OCI-LY7 (cell line): ENCODE measurements around the gene CSF2RB. TPM values are rescaled to one million over a fixed set of nuclear protein-coding genes. Genes with fewer than 3 reads are reported as not detected.

Source experiments
- BruUV-seq: library from RNA; stranded (reverse); fragments of 400-500 nt; replicated peaks from 2 replicates; lab custom pipeline; 2021; lab: Mats Ljungman, UMichigan
- CTCF ChIA-PET: fragments of 300-600 bp; sonication (Branson Sonifier 250); formaldehyde crosslinking; loops from one replicate; lab custom pipeline; 2022; ENCODE audit warnings: antibody characterized with exemption; ENCODE audit not compliant: unreplicated experiment; lab: Charles Lee
- POLR2A ChIA-PET: fragments of 300-600 bp; sonication (Branson Sonifier 250); formaldehyde crosslinking; loops from one replicate; lab custom pipeline; 2022; ENCODE audit warnings: antibody characterized with exemption; lab: Charles Lee
- DNase-seq: peaks from one replicate; pipeline ENCODE4 v3.0.0-alpha.2; 2015; ENCODE audit warnings: low spot score
- H2AFZ ChIP-seq: fragments of 200-600 bp; sonication (generic), shearing (Covaris generic); 2 replicates; pipeline ENCODE4 v1.6.1; 2014; ENCODE audit warnings: mild to moderate bottlenecking, antibody characterized with exemption, low read length, moderate library complexity
- H3K27ac ChIP-seq: fragments of 200-600 bp; sonication (generic); 2 replicates; pipeline ENCODE4 v1.5.1; 2014; ENCODE audit warnings: mixed run types, low read depth, mild to moderate bottlenecking, moderate library complexity, low read length, inconsistent platforms; ENCODE audit not compliant: poor library complexity, severe bottlenecking
- H3K36me3 ChIP-seq: fragments of 200-600 bp; sonication (generic); 2 replicates; pipeline ENCODE4 v1.6.1; 2014; ENCODE audit warnings: mild to moderate bottlenecking, antibody characterized with exemption, low read length, moderate library complexity, mixed read lengths; ENCODE audit not compliant: insufficient read depth
- H3K4me1 ChIP-seq: fragments of 200-600 bp; sonication (generic); 2 replicates; pipeline ENCODE4 v1.5.1; 2014; ENCODE audit warnings: mild to moderate bottlenecking, low read length; ENCODE audit not compliant: insufficient read depth, poor library complexity, severe bottlenecking
- H3K4me2 ChIP-seq: fragments of 200-600 bp; sonication (generic); 2 replicates; pipeline ENCODE4 v1.6.1; 2014; ENCODE audit warnings: mild to moderate bottlenecking, low read length
- H3K4me3 ChIP-seq: fragments of 200-600 bp; sonication (generic); 2 replicates; pipeline ENCODE4 v1.5.1; 2014; ENCODE audit warnings: mild to moderate bottlenecking, low read depth, low read length; ENCODE audit not compliant: poor library complexity, severe bottlenecking
- H3K79me2 ChIP-seq: fragments of 200-600 bp; sonication (generic); 2 replicates; pipeline ENCODE4 v1.6.1; 2016; ENCODE audit warnings: low read depth, mild to moderate bottlenecking, low read length, moderate library complexity, mixed read lengths; ENCODE audit not compliant: insufficient read depth
- H3K9me2 ChIP-seq: fragments of 200-600 bp; sonication (generic); 2 replicates; pipeline ENCODE4 v1.6.1; 2016; ENCODE audit warnings: mild to moderate bottlenecking, low read length, mixed read lengths; ENCODE audit not compliant: insufficient read depth
- H3K9me3 ChIP-seq: fragments of 200-600 bp; sonication (generic); 2 replicates; pipeline ENCODE4 v1.6.1; 2014; ENCODE audit warnings: mild to moderate bottlenecking, mixed run types, low read length, mixed read lengths
- H4K20me1 ChIP-seq: fragments of 200-600 bp; sonication (generic); 2 replicates; pipeline ENCODE4 v1.6.1; 2014; ENCODE audit warnings: mild to moderate bottlenecking, antibody characterized with exemption, low read length, moderate library complexity, mixed read lengths; ENCODE audit not compliant: insufficient read depth
- EZH2phosphoT487 ChIP-seq: fragments of 200-600 bp; sonication (generic); IDR thresholded peaks from 2 replicates; pipeline ENCODE4 v1.6.1; 2018; ENCODE audit warnings: low read depth, borderline replicate concordance, mild to moderate bottlenecking, mixed run types, antibody characterized with exemption, low read length, moderate library complexity, mixed read lengths
- intact Hi-C: fragments of 100-400 bp; cut with micrococcal nuclease; formaldehyde crosslinking; loops from one replicate; pipeline ENCODE4 v1.10.0; 2022; ENCODE audit not compliant: unreplicated experiment
- total RNA-seq, 2 experiments: library from RNA; depleted of rRNA in 1 of 2; stranded (reverse); fragments of >200 nt in 1 of 2; shearing (Covaris generic) in 1 of 2; gene quantifications; 2 replicates each; pipeline ENCODE4 v1.2.3, GENCODE V29; 2014 to 2022
- TF ChIP-seq, protein P1 (sequence below): fragments of 200-600 bp; sonication (generic); conservative IDR thresholded peaks from 2 replicates; pipeline ENCODE4 v1.5.1; 2014; ENCODE audit warnings: mild to moderate bottlenecking, antibody characterized with exemption, low read length, moderate library complexity, mixed read lengths

Gene CSF2RB
- total RNA-seq, 2 experiments from 2014 or later, result 6.2 to 23.4 TPM

DNA sequence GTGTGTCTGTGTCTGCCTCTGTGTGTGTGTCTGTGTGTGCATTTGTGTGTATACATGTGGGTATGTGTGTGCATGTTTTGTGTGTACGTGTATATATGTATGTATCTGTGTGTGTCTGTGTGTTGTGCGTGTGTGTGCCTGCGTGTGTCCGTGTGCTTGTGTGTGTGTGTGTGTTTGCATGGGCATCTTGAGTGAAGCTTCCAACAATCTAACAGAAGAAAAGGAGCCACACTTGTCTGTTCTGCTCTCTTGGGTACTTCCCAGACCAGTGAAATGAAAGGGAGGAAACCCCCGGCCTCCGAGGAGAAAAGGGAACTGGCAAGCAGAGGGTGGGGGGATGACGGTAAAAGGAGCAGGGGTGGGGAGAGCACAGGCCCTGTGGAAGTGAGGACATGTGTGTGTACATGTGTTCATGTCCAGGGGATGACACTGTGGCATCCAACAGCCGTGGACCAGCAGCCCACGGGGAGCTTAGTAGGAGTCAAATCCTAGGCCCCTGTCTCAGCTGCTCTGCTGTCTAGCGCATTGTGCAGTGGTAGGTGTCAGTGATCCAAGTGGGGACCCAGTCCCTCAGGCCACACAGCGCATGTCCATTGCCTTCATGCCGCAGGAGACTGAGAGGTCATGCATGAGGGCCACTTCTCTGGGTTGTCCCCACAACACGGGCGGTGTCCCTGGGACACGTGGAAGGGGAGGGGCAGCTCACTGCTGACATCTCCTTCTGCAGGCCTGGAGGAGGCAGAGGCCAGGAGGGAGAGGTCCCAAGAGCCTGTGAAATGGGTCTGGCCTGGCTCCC, 8.1 kb downstream of the CSF2RB start:
- H3K4me3 ChIP-seq, result no peak overlapping the region
- intact Hi-C loops, result no loop called here
- no peaks in the 10 kb centered on the region for H3K9me3 ChIP-seq
- no peaks in the 10 kb centered on the region for H3K79me2 ChIP-seq
- 0 out of 2 replicates have a peak, but pooled peaks cover 8% of the 10 kb centered on the region for H3K36me3 ChIP-seq
- no TSS peak for BruUV-seq
- peak overlapping the region; percentile 38; the same call in 1 of the 2 replicates for H3K4me2 ChIP-seq
- ChIA-PET POLR2A (no interaction called here), CTCF (no interaction called here)
- TF ChIP-seq EZH2phosphoT487, result no peak
- TF ChIP-seq, protein P1, sequence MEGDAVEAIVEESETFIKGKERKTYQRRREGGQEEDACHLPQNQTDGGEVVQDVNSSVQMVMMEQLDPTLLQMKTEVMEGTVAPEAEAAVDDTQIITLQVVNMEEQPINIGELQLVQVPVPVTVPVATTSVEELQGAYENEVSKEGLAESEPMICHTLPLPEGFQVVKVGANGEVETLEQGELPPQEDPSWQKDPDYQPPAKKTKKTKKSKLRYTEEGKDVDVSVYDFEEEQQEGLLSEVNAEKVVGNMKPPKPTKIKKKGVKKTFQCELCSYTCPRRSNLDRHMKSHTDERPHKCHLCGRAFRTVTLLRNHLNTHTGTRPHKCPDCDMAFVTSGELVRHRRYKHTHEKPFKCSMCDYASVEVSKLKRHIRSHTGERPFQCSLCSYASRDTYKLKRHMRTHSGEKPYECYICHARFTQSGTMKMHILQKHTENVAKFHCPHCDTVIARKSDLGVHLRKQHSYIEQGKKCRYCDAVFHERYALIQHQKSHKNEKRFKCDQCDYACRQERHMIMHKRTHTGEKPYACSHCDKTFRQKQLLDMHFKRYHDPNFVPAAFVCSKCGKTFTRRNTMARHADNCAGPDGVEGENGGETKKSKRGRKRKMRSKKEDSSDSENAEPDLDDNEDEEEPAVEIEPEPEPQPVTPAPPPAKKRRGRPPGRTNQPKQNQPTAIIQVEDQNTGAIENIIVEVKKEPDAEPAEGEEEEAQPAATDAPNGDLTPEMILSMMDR, result no peak
- H4K20me1 ChIP-seq, result no peaks in the 10 kb centered on the region
- H2AFZ ChIP-seq, result no peak overlapping the region
- no peaks in the 10 kb centered on the region for H3K9me2 ChIP-seq
- peak; percentile 6 for DNase-seq
- no peak overlapping the region for H3K27ac ChIP-seq
- H3K4me1 ChIP-seq, result peaks cover 11% of the 10 kb centered on the region

DNA sequence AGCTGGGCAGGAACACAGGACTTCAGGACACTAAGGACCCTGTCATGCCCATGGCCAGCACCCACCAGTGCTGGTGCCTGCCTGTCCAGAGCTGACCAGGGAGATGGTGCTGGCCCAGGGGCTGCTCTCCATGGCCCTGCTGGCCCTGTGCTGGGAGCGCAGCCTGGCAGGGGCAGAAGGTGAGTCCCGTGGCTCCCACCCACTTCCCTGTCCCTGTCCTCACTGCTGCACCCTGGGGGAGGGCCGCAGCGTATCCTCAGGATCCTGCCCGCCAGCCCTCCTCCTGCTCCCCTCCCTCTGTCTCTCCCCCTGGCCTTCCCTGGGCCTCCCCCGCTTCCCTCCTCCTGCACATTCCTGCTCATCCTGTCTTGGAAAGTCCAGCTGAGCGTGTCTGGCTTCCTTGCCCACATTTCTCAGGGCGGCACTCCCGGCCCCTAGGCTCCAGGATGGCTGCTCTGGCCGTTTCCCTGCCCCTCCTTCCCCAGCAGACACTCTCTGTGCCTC, 8.7 kb downstream of the CSF2RB start:
- ChIA-PET CTCF (no interaction called here), POLR2A (no interaction called here)
- Histone ChIP-seq H3K4me3 (no peak overlapping the region), H3K79me2 (no peaks in the 10 kb centered on the region), H3K9me2 (no peaks in the 10 kb centered on the region), H2AFZ (no peak overlapping the region), H4K20me1 (no peaks in the 10 kb centered on the region), H3K36me3 (0 out of 2 replicates have a peak, but pooled peaks cover 8% of the 10 kb centered on the region), H3K4me1 (peaks cover 11% of the 10 kb centered on the region), H3K9me3 (no peaks in the 10 kb centered on the region), H3K4me2 (no peak overlapping the region), H3K27ac (no peak overlapping the region)
- no peak for TF ChIP-seq EZH2phosphoT487
- TF ChIP-seq, protein P1, result no peak
- BruUV-seq, result no TSS peak
- intact Hi-C loops, result no loop called here
- DNase-seq, result no peak

DNA sequence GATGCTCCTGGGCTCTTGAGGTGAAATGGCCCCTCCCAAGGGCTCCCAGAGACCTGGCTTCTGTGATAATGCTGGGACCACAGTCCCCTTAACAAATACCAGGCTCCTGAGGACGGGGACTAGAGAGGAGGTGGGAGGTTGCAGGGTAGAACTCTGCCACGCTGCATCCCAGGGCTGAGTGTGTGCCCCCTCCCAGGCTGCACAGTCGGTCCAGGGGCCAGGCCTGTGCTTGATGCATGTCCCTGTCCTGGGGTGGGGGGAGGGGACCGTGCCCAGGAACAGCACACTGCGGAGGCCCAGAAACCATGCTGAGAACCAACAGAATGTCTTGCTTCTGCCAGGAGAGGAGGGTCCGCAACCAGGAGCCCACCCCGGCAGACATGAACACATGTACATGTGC, 9.3 kb downstream of the CSF2RB start:
- H3K36me3 ChIP-seq, result 0 out of 2 replicates have a peak, but pooled peaks cover 8% of the 10 kb centered on the region
- H4K20me1 ChIP-seq, result no peaks in the 10 kb centered on the region
- intact Hi-C loops, result no loop called here
- TF ChIP-seq EZH2phosphoT487, result no peak
- TF ChIP-seq, protein P1, result no peak
- no peak overlapping the region for H3K4me3 ChIP-seq
- BruUV-seq, result no TSS peak
- H3K4me2 ChIP-seq, result no peak overlapping the region
- no peaks in the 10 kb centered on the region for H3K79me2 ChIP-seq
- no peak overlapping the region for H2AFZ ChIP-seq
- ChIA-PET POLR2A (no interaction called here), CTCF (no interaction called here)
- no peaks in the 10 kb centered on the region for H3K9me2 ChIP-seq
- peaks cover 11% of the 10 kb centered on the region for H3K4me1 ChIP-seq
- no peak for DNase-seq
- H3K9me3 ChIP-seq, result no peaks in the 10 kb centered on the region
- H3K27ac ChIP-seq, result no peak overlapping the region
